Neuron (in vitro differentiated cells): ENCODE measurements around the gene CSRNP2.

ENCODE experiments used
- H2AFZ ChIP-seq: one replicate; pipeline ENCODE4 v1.6.1; 2013; ENCODE audit warnings: low read depth, mild to moderate bottlenecking, inconsistent platforms, low read length, moderate library complexity
- H3K27me3 ChIP-seq: one replicate; pipeline ENCODE4 v1.6.1; 2013; ENCODE audit warnings: low read length; ENCODE audit not compliant: insufficient read depth
- H3K36me3 ChIP-seq: one replicate; pipeline ENCODE4 v1.6.1; 2013; ENCODE audit warnings: low read length; ENCODE audit not compliant: insufficient read depth
- H3K4me1 ChIP-seq: one replicate; pipeline ENCODE4 v1.6.1; 2013; ENCODE audit warnings: low read length; ENCODE audit not compliant: insufficient read depth
- H3K4me3 ChIP-seq: 2 replicates; pipeline ENCODE4 v1.5.1; 2013; ENCODE audit warnings: mild to moderate bottlenecking, low read length, moderate library complexity
- H3K9me3 ChIP-seq: one replicate; pipeline ENCODE4 v1.6.1; 2013; ENCODE audit warnings: low read length

The CSRNP2 gene

DNA sequence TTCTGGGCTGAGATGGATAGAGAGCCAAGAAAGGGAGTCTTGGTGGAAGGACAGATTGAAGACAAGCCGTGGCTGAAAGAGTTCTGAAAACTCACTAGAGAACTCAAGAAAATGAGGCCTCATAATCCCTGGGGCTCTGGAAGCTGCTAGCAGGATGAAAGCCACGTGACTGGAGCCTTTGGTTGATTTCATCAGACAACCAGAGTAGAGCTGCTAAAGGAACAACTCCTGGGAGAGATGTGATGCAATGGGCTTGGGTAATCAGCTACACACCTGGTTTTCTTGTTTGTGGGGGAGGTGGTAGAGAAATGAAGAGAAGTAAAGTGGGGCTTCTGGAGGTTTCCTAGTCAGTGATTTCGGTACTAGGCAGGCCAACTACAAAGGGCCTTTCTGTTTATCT, 13.4 kb downstream of the CSRNP2 start:
- Histone ChIP-seq H3K4me3 (no peak overlapping the region), H3K36me3 (peaks cover 62% of the 10 kb centered on the region), H2AFZ (no peak overlapping the region), H3K9me3 (no peaks in the 10 kb centered on the region), H3K27me3 (no peaks in the 10 kb centered on the region), H3K4me1 (no peaks in the 10 kb centered on the region)

DNA sequence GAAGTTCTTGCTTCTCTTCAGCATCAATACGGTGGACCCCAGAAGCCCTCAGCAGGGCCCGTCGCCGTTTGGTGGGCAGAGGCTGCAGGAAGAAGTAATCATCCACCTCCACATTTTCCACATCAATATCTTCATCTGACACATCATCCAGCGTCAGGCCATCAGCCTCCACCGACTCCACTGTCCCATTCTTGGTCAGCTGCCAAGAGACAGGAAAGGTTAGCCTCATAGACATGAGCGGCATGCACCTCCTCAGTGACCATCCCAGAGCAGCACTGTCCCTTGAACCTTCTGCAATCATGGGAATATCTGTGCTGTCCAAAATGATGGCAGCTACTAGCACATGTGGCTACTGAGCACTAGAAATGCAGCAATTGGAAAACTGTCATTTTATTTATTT, 15.6 kb downstream of the CSRNP2 start:
- H3K4me1 ChIP-seq, result no peaks in the 10 kb centered on the region
- peaks cover 72% of the 10 kb centered on the region for H3K36me3 ChIP-seq
- no peaks in the 10 kb centered on the region for H3K27me3 ChIP-seq
- H3K9me3 ChIP-seq, result no peaks in the 10 kb centered on the region
- no peak overlapping the region for H2AFZ ChIP-seq
- H3K4me3 ChIP-seq, result no peak overlapping the region

DNA sequence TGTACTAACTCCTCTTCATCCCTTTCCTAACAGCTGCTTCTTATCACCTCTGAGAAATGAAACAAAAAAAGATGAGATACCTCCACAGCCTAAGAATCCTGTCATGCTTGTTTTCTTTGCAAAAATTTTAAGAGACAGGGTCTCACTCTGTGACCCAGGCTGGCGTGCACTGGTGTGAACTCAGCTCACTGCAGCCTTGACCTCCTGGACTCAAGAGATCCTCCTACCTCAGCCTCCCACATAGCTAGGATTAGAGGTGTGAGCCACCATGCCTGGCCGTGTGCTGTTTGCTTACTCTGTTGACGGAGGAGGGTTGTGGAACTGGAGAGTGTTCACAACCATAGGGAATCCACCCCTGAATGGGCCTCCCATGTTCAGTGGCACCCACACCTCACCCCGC, 16.2 kb downstream of the CSRNP2 start:
- no peak overlapping the region for H3K4me3 ChIP-seq
- no peaks in the 10 kb centered on the region for H3K9me3 ChIP-seq
- no peaks in the 10 kb centered on the region for H3K4me1 ChIP-seq
- peaks cover 73% of the 10 kb centered on the region for H3K36me3 ChIP-seq
- no peak overlapping the region for H2AFZ ChIP-seq
- no peaks in the 10 kb centered on the region for H3K27me3 ChIP-seq

DNA sequence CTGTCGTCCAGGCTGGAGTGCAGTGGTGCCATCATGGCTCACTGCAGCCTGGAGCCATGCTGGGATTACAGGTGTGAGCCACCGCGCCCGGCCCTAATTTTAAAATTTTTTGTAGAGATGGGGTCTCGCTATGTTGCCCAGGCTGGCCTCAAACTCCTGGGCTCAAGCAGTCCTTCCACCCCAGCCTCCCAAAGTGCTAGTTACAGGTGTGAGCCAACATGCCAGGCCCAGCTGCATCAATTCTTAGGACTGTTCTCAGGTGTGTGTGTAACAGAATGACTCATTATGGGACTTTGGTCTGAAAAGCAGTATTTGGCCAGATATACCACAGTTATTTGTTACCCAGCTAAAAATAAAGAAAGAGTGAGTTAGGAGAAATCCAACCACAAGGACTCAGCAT, 17.9 kb downstream of the CSRNP2 start:
- H3K36me3 ChIP-seq, result peaks cover 61% of the 10 kb centered on the region
- H3K27me3 ChIP-seq, result no peaks in the 10 kb centered on the region
- no peaks in the 10 kb centered on the region for H3K9me3 ChIP-seq
- no peaks in the 10 kb centered on the region for H3K4me1 ChIP-seq
- H3K4me3 ChIP-seq, result no peak overlapping the region
- H2AFZ ChIP-seq, result no peak overlapping the region

DNA sequence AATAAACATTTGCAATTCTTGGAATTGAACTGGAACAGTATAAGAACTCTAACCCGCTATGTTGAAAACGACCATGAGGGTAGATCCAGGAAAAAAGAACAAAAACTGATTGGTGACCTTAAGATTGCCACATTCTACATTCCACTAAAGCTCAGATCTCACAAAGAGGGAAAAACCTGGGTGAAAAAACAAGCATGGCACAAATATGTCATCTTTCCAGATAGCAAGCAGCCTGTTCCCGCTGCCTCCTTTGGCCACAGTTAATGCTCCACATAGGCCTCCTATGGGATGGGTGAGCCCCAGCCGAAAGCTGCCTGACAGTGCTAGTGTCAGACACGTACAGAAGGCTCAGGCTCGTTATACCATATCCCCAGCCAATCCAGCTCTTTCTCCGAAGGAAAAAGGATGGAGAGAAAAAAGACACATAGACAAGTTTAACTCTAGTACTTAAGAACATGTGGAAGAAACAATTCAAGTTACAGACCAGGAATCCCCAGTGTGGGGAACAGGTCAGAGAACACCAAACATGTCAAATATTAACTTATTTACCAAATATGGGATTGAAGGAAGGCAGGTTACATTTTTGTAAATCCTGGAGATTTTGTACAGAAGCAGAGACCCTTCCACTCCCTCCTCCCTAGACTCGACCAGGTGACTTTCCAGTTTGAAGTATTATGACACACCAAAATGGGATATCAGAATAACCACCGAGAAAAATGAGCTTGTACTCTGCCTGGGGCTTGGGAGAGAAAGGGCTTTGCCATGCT, 20.6 kb downstream of the CSRNP2 start:
- H3K4me3 ChIP-seq, result no peak overlapping the region
- H3K9me3 ChIP-seq, result no peaks in the 10 kb centered on the region
- peaks cover 53% of the 10 kb centered on the region for H3K36me3 ChIP-seq
- no peak overlapping the region for H2AFZ ChIP-seq
- H3K4me1 ChIP-seq, result no peaks in the 10 kb centered on the region
- no peaks in the 10 kb centered on the region for H3K27me3 ChIP-seq

DNA sequence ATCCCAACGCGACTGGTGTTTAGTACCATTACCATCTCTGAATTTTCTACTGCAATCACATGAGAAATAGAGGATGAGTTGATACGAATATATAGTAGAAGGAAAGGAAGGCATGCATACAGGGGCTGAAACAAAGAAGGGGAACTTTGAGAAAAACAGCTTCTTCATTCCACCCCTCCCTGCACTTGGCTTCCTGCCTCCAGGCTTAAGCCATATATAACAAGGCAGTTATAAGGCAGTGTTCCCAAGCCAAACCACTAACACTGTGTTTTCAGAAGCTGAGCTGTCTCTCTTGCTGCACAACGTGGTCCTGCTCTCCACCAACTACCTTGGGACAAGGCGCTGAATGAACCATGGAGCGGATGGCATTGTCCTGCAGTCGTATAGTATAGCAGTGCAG, 24.3 kb downstream of the CSRNP2 start:
- H3K36me3 ChIP-seq, result peaks cover 22% of the 10 kb centered on the region
- H3K9me3 ChIP-seq, result no peaks in the 10 kb centered on the region
- no peak overlapping the region for H3K4me3 ChIP-seq
- no peak overlapping the region for H2AFZ ChIP-seq
- no peaks in the 10 kb centered on the region for H3K27me3 ChIP-seq
- H3K4me1 ChIP-seq, result no peaks in the 10 kb centered on the region

DNA sequence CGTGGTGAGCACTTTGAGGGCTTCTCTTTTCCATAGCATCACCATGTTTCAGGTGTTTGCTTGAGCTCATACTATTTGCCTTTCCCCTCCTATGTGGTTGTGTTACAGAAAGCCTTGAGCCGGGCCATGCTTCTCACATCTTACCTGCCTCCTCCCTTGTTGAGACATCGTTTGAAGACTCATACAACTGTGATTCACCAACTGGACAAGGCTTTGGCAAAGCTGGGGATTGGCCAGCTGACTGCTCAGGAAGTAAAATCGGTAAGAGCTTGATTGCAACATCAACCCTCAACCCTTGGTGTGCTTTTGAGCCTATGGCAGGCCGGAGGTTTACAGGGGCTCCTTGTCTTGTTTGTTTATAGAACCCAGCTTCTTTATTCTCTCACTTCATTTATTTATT, 27.2 kb downstream of the CSRNP2 start:
- Histone ChIP-seq H3K4me3 (no peak overlapping the region), H3K36me3 (no peaks in the 10 kb centered on the region), H3K27me3 (no peaks in the 10 kb centered on the region), H3K9me3 (no peaks in the 10 kb centered on the region), H2AFZ (no peak overlapping the region), H3K4me1 (no peaks in the 10 kb centered on the region)

- Histone ChIP-seq H3K4me3 (no peak overlapping the region), H2AFZ (no peak overlapping the region), H3K36me3 (no peaks in the 10 kb centered on the region), H3K9me3 (no peaks in the 10 kb centered on the region), H3K4me1 (no peaks in the 10 kb centered on the region), H3K27me3 (no peaks in the 10 kb centered on the region)
Measured at GRCh38 chr12:51055060-51055459, 28.3 kb downstream of the CSRNP2 start.

GRCh38 chr12:51051787-51052186, 31.6 kb downstream of the CSRNP2 start:
- H3K4me3 ChIP-seq, result no peak overlapping the region
- no peaks in the 10 kb centered on the region for H3K27me3 ChIP-seq
- no peaks in the 10 kb centered on the region for H3K36me3 ChIP-seq
- H3K9me3 ChIP-seq, result no peaks in the 10 kb centered on the region
- H2AFZ ChIP-seq, result no peak overlapping the region
- no peaks in the 10 kb centered on the region for H3K4me1 ChIP-seq

DNA sequence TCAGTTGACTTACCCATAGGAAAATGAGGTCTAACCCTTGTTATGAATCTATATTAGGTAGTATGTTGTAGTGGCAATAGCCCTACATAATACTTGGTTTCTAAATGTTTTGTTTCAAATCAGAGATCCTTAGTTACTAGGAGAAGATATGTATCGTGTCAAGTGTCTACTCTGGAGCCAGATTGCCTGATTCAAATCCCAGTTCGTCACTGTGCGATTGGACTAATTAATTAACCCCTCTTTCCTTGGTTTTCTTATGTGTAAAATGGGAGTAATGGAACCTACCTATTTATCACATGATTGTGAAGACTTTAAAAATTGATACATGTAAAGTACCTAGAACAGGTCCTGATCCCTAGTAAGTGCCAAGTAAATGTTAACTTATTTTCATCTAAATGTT, 33.9 kb downstream of the CSRNP2 start:
- H3K4me1 ChIP-seq, result no peaks in the 10 kb centered on the region
- H3K27me3 ChIP-seq, result no peaks in the 10 kb centered on the region
- H2AFZ ChIP-seq, result no peak overlapping the region
- H3K9me3 ChIP-seq, result no peaks in the 10 kb centered on the region
- no peaks in the 10 kb centered on the region for H3K36me3 ChIP-seq
- H3K4me3 ChIP-seq, result no peak overlapping the region

DNA sequence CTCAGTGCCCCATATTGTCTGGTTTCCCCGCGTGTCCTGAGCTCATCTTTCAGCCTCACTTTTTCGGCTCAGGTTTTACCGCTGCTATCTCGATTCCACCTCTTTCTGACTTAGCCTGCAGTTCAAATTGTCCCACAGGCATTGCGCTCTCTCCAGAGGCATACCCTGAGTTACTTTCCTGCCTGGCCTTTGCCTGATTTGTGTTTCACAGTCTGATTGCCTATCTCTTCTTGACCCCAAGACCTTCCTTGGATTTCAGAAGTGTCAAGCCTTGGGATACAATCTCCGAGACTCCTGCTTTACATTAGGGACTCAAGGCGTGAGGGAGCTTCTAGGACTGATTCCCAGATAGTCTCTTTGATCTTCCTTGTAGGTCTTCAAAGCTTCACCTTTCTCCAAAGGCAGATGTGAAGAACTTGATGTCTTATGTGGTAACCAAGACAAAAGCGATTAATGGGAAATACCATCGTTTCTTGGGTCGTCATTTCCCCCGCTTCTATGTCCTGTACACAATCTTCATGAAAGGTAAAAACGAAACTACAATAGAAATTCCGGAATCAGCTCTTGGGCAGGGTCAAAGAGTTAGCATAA, 34.6 kb downstream of the CSRNP2 start:
- Histone ChIP-seq H3K36me3 (no peaks in the 10 kb centered on the region), H3K4me1 (no peaks in the 10 kb centered on the region), H3K9me3 (no peaks in the 10 kb centered on the region), H2AFZ (no peak overlapping the region), H3K27me3 (no peaks in the 10 kb centered on the region), H3K4me3 (peak overlapping the region; percentile 49)

DNA sequence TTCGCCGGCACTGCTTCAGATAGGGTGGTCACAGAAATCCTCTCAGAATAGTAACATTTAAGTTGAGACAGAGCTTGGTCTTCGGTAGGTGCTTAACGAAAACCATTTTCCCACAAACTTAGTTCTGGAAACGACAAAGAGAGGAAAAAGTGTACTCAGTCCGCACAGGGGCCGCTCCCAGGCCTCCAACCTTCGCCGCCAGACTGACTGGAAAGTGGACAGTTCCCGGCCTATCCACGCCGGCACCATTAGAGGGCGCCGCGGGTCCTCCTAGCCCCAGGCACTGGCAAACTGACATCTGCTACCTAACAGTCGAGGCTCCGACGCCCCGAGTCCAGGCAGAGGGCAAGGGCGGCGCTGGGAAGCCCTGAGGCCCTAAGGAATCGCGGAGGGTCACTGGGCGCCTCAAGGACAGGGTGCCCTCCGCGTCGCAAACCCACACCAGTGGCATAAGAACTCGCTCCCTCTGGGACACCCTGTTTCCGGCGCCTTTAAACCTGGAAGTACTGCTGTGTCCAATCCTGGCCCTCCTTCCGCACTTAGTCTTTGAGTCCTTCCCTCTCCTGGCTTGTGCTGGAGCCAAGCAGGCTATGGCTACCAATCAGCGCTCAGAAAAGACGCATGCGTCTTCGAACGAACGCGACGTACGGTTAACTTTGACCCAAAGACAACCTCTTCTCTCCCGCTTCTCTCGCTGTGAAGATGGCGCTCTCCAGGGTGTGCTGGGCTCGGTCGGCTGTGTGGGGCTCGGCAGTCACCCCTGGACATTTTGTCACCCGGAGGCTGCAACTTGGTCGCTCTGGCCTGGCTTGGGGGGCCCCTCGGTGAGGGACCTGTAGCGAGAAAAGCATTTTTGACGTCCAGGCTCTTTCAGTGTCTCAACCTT, 35.5 kb downstream of the CSRNP2 start, which contains the start of gene LETMD1:
LETMD1 (plus strand) TSS at position 673 of the 886 bp plus-strand sequence; CDS start at position 703, 30 bp downstream.
- Histone ChIP-seq H3K4me1 (no peaks in the 10 kb centered on the region), H3K4me3 (peak within 1 kb of the TSS; percentile 49), H3K9me3 (no peaks in the 10 kb centered on the region), H3K36me3 (no peaks in the 10 kb centered on the region), H2AFZ (no peak within 1 kb of the TSS), H3K27me3 (no peaks in the 10 kb centered on the region)

DNA sequence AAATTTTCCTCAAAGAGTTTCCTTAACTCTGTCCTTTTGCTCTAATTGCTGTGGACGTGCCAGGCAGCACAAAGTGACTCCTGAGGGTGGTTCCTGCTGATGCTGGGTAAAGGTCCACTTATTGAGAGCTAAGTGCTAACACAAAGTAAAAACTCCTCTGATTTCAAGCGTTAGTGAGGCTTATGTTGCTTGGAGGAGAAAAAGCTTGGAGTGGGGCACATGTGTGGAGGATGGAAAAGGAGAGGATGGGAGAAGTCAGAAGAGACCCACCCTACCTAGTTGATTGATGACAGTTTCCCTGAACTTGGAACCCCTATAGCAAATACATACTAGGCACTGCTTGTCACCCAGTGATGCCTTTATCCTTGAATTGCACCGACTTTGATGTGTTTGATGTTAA, 47.1 kb downstream of the CSRNP2 start:
- H2AFZ ChIP-seq, result no peak overlapping the region
- no peaks in the 10 kb centered on the region for H3K9me3 ChIP-seq
- no peaks in the 10 kb centered on the region for H3K4me1 ChIP-seq
- no peaks in the 10 kb centered on the region for H3K27me3 ChIP-seq
- H3K36me3 ChIP-seq, result no peaks in the 10 kb centered on the region
- H3K4me3 ChIP-seq, result no peak overlapping the region
